Middle frontal gyrus (tissue), 1 donor: ENCODE measurements around the gene IRF5.
"Not testable (repeated sequence)": the region's sequence is repeated elsewhere in the genome, so short reads cannot be mapped to it uniquely, and the experiment has no call there.

Experiments
- DNase-seq: peaks from one replicate; pipeline ENCODE4 v3.0.0-alpha.2; 2015; ENCODE audit warnings: low spot score; ENCODE audit errors: extremely low spot score

The IRF5 gene

GRCh38 chr7:128938544-128939074 lies 882 bp downstream of the IRF5 start:
- no peak for DNase-seq

- DNase-seq: no peak
Measured at GRCh38 chr7:128939075-128939860, 1.5 kb downstream of the IRF5 start.

- no peak for DNase-seq
Measured at GRCh38 chr7:128939861-128940410, 2.2 kb downstream of the IRF5 start.

GRCh38 chr7:128940494-128941322 lies 3.0 kb downstream of the IRF5 start:
- DNase-seq: no peak

- no peak for DNase-seq
Measured at GRCh38 chr7:128941323-128941890, 3.7 kb downstream of the IRF5 start.

- no peak for DNase-seq
Measured at GRCh38 chr7:128941946-128942526, 4.3 kb downstream of the IRF5 start.

GRCh38 chr7:128943251-128943650 lies 5.5 kb downstream of the IRF5 start:
- DNase-seq: not testable (repeated sequence)

GRCh38 chr7:128944487-128945236 lies 6.9 kb downstream of the IRF5 start:
- no peak for DNase-seq

GRCh38 chr7:128945668-128946366 lies 8.1 kb downstream of the IRF5 start:
- DNase-seq: no peak

- DNase-seq: no peak
Measured at GRCh38 chr7:128946936-128947830, 9.5 kb downstream of the IRF5 start.

GRCh38 chr7:128947854-128948253 lies 10.1 kb downstream of the IRF5 start:
- DNase-seq: no peak

- no peak for DNase-seq
Measured at GRCh38 chr7:128948312-128948973, 10.7 kb downstream of the IRF5 start.

- DNase-seq: no peak
Measured at GRCh38 chr7:128948976-128949760, 11.4 kb downstream of the IRF5 start.

GRCh38 chr7:128951296-128951695 lies 13.6 kb downstream of the IRF5 start:
- DNase-seq: no peak

- DNase-seq: no peak
Measured at GRCh38 chr7:128954150-128954549, 16.4 kb downstream of the IRF5 start.

- no peak for DNase-seq
Measured at GRCh38 chr7:128954830-128955802, 17.4 kb downstream of the IRF5 start.
